Natural killer cell (primary cell): Measurements from ENCODE around the gene KRT13. TPM values are rescaled to one million over a fixed set of nuclear protein-coding genes. Genes with fewer than 3 reads are reported as not detected.

Experiments used
- ATAC-seq, 3 donors: fragments of 150-1000 bp in 2 of 3; fragments of 200-7000 bp in 1 of 3; cut with Tn5 transposase; 1 replicate in 1 of 3; 2 replicates in 2 of 3; pipeline ENCODE4 v1.10.0; 2021; ENCODE audit warnings: mild to moderate bottlenecking in 2 of 3, moderate library complexity in 2 of 3
- DNase-seq, 2 donors: peaks; one replicate each; pipeline versions ENCODE4 v3.0.0 to v3.0.0-alpha.2; 2013 to 2021; ENCODE audit warnings: mixed read lengths in 1 of 2
- H3K27ac ChIP-seq: one replicate; pipeline ENCODE4 v1.5.1; 2013; ENCODE audit warnings: mild to moderate bottlenecking, low read length
- H3K27me3 ChIP-seq: one replicate; pipeline ENCODE4 v1.6.1; 2013; ENCODE audit warnings: low read length; ENCODE audit not compliant: control insufficient read depth, insufficient read depth
- H3K36me3 ChIP-seq: one replicate; pipeline ENCODE4 v1.6.1; 2013; ENCODE audit warnings: low read length; ENCODE audit not compliant: control insufficient read depth, insufficient read depth
- H3K4me1 ChIP-seq: one replicate; pipeline ENCODE4 v1.6.1; 2013; ENCODE audit warnings: low read length; ENCODE audit not compliant: control insufficient read depth, insufficient read depth
- H3K4me3 ChIP-seq: one replicate; pipeline ENCODE4 v1.5.1; 2013; ENCODE audit warnings: low read length
- H3K9me3 ChIP-seq: one replicate; pipeline ENCODE4 v1.6.1; 2013; ENCODE audit warnings: low read length; ENCODE audit not compliant: control insufficient read depth, insufficient read depth
- H3K27ac Mint-ChIP-seq, 2 donors: one replicate each; pipeline ENCODE4 v1.8.0; 2022; ENCODE audit warnings: mild to moderate bottlenecking in 2 of 2, mixed read lengths in 2 of 2, moderate library complexity in 1 of 2
- H3K27me3 Mint-ChIP-seq, 2 donors: one replicate each; pipeline ENCODE4 v1.8.0; 2022; ENCODE audit warnings: low read depth in 2 of 2, mixed read lengths in 2 of 2
- H3K36me3 Mint-ChIP-seq: one replicate; pipeline ENCODE4 v1.8.0; 2022; ENCODE audit warnings: mixed read lengths
- H3K4me1 Mint-ChIP-seq, 2 donors: one replicate each; pipeline ENCODE4 v1.8.0; 2022; ENCODE audit warnings: mixed read lengths in 2 of 2
- H3K4me3 Mint-ChIP-seq: one replicate; pipeline ENCODE4 v1.8.0; 2022; ENCODE audit warnings: mild to moderate bottlenecking, moderate library complexity, mixed read lengths
- H3K9me3 Mint-ChIP-seq, 2 donors: one replicate each; pipeline ENCODE4 v1.8.0; 2022; ENCODE audit warnings: mixed read lengths in 2 of 2
- WGBS: methylation state at CpG from one replicate; pipeline ENCODE4 v1.1.7; 2013; ENCODE audit warnings: missing lambda C conversion rate; ENCODE audit not compliant: insufficient coverage; 5-methylcytosine and 5-hydroxymethylcytosine counted together
- intact Hi-C: fragments of 100-400 bp; cut with micrococcal nuclease; formaldehyde crosslinking; loops from one replicate; pipeline ENCODE4 v1.14.2; 2022
- total RNA-seq, 4 donors: library from RNA; stranded (reverse); fragments of 120-200 nt in 1 of 4; gene quantifications; one replicate each; pipeline versions ENCODE4 v1.2.3 to v1.2.4, GENCODE V29; 2013 to 2022
- TF ChIP-seq, protein P1 (sequence below): fragments of 200-600 bp; IDR thresholded peaks from one replicate; pipeline ENCODE4 v1.8.0; 2022; ENCODE audit warnings: antibody characterized with exemption

Gene KRT13
- total RNA-seq, 3 donors from 2014 or later (not counting 1 experiment from before 2014, with no cell fraction given), result not detected

GRCh38 chr17:41457676-41458075, 47.7 kb downstream of the KRT13 start:
- TF ChIP-seq, protein P1, sequence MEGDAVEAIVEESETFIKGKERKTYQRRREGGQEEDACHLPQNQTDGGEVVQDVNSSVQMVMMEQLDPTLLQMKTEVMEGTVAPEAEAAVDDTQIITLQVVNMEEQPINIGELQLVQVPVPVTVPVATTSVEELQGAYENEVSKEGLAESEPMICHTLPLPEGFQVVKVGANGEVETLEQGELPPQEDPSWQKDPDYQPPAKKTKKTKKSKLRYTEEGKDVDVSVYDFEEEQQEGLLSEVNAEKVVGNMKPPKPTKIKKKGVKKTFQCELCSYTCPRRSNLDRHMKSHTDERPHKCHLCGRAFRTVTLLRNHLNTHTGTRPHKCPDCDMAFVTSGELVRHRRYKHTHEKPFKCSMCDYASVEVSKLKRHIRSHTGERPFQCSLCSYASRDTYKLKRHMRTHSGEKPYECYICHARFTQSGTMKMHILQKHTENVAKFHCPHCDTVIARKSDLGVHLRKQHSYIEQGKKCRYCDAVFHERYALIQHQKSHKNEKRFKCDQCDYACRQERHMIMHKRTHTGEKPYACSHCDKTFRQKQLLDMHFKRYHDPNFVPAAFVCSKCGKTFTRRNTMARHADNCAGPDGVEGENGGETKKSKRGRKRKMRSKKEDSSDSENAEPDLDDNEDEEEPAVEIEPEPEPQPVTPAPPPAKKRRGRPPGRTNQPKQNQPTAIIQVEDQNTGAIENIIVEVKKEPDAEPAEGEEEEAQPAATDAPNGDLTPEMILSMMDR, result no peak
- H3K36me3 Mint-ChIP-seq, result no peaks in the 10 kb centered on the region
- no peaks in the 10 kb centered on the region for H3K27me3 ChIP-seq
- H3K4me3 ChIP-seq, result no peak overlapping the region
- ATAC-seq (no peak), DNase-seq (no peak)
- intact Hi-C loops, result no loop called here
- peaks cover 16 to 19% of the 10 kb centered on the region in 2 donors for H3K27me3 Mint-ChIP-seq
- H3K9me3 ChIP-seq, result no peaks in the 10 kb centered on the region
- H3K27ac ChIP-seq, result no peak overlapping the region
- H3K36me3 ChIP-seq, result no peaks in the 10 kb centered on the region
- no peak overlapping the region for H3K27ac Mint-ChIP-seq
- H3K4me1 Mint-ChIP-seq, result no peaks in the 10 kb centered on the region
- WGBS, result 84% methylated on average over 4 of the region's 4 CpGs
- H3K4me1 ChIP-seq, result no peaks in the 10 kb centered on the region
- no peak overlapping the region for H3K4me3 Mint-ChIP-seq
- no peaks in the 10 kb centered on the region for H3K9me3 Mint-ChIP-seq

DNA sequence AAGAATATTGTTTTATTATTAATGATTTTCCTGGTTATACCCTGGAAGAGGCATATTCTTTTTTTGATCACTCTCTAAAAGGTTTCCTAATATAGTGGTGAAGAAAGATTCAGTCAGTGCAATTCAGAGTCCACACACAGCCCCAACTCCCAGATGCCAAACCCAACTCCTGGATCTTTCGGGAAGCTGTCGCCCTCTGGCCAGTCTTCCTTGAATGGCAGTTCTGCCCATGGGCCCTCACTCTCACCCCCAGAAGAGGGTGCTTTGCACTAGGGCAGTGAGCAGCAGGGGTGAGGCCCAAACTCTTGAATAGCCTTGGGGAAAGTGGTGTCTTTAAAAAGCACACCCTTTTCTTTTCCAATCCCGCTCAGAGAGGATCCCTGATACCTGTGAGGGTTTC, 49.2 kb downstream of the KRT13 start:
- Histone ChIP-seq H3K36me3 (no peaks in the 10 kb centered on the region), H3K4me3 (no peak overlapping the region), H3K27ac (no peak overlapping the region), H3K27me3 (no peaks in the 10 kb centered on the region), H3K9me3 (no peaks in the 10 kb centered on the region), H3K4me1 (no peaks in the 10 kb centered on the region)
- Mint-ChIP-seq H3K4me3 (no peak overlapping the region), H3K36me3 (no peaks in the 10 kb centered on the region), H3K27me3 (peaks cover 17 to 34% of the 10 kb centered on the region in 2 donors), H3K4me1 (no peaks in the 10 kb centered on the region), H3K9me3 (no peaks in the 10 kb centered on the region), H3K27ac (no peak overlapping the region)
- TF ChIP-seq, protein P1, result no peak
- 92% methylated on average over 3 of the region's 3 CpGs for WGBS
- DNase-seq, result no peak
- intact Hi-C loops, result no loop called here
- ATAC-seq, result no peak

DNA sequence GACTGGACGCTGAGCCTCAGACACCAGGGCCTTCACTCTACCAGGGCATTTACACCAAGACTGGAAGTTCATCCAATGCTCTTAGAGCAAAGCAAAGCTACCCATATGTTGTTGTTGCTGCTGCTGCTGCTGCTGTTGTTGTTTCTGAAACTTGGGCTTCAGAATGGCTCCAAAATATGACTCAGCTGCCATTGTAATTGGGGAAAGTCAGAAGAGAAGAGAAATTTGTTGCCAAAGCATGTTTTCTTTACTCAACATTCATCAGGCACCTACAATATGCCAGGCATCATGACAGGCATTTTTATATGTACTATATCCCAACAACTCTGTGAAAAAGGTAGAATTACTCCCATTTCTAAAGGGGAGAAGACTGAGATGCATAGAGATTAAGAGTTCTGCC, 50.2 kb downstream of the KRT13 start:
- Histone ChIP-seq H3K36me3 (no peaks in the 10 kb centered on the region), H3K27me3 (no peaks in the 10 kb centered on the region), H3K4me1 (no peaks in the 10 kb centered on the region), H3K9me3 (no peaks in the 10 kb centered on the region), H3K27ac (no peak overlapping the region), H3K4me3 (no peak overlapping the region)
- DNase-seq (no peak), ATAC-seq (no peak)
- 100% methylated on average over 1 of the region's 1 CpG for WGBS
- Mint-ChIP-seq H3K9me3 (no peaks in the 10 kb centered on the region), H3K27me3 (peaks cover 20 to 44% of the 10 kb centered on the region in 2 donors), H3K36me3 (no peaks in the 10 kb centered on the region), H3K4me1 (no peaks in the 10 kb centered on the region), H3K4me3 (no peak overlapping the region), H3K27ac (no peak overlapping the region)
- TF ChIP-seq, protein P1, result no peak
- intact Hi-C loops, result no loop called here

GRCh38 chr17:41453066-41453465, 52.3 kb downstream of the KRT13 start:
- H3K27me3 Mint-ChIP-seq, result peaks cover 19 to 53% of the 10 kb centered on the region in 2 donors
- DNase-seq (no peak), ATAC-seq (no peak)
- H3K4me1 ChIP-seq, result no peaks in the 10 kb centered on the region
- WGBS, result 78% methylated on average over 3 of the region's 3 CpGs
- H3K9me3 ChIP-seq, result no peaks in the 10 kb centered on the region
- no peak overlapping the region for H3K4me3 Mint-ChIP-seq
- H3K4me3 ChIP-seq, result no peak overlapping the region
- no peaks in the 10 kb centered on the region for H3K27me3 ChIP-seq
- no peaks in the 10 kb centered on the region for H3K36me3 ChIP-seq
- H3K27ac ChIP-seq, result no peak overlapping the region
- no peaks in the 10 kb centered on the region for H3K4me1 Mint-ChIP-seq
- TF ChIP-seq, protein P1, result no peak
- no peak overlapping the region for H3K27ac Mint-ChIP-seq
- H3K9me3 Mint-ChIP-seq, result no peaks in the 10 kb centered on the region
- H3K36me3 Mint-ChIP-seq, result no peaks in the 10 kb centered on the region
- intact Hi-C loops, result no loop called here
